AG04450 (cell line): ENCODE results near the gene B9D1. TPM values are rescaled to one million over a fixed set of nuclear protein-coding genes. Genes with fewer than 3 reads are reported as not detected.
A peak's percentile ranks its signal among the peaks of the same experiment; 100 is the strongest.

Experiments
- CTCF ChIA-PET: fragments of 300-600, 350-600 bp; formaldehyde crosslinking; extraction: SDS; loops from one replicate; lab custom pipeline; 2022; ENCODE audit warnings: antibody characterized with exemption, inconsistent platforms; lab: Charles Lee
- POLR2A ChIA-PET: fragments of 350-600 bp; formaldehyde crosslinking; extraction: SDS; loops from one replicate; lab custom pipeline; 2021; ENCODE audit warnings: antibody characterized with exemption, inconsistent platforms; lab: Yijun Ruan, JAX
- DNase-seq: peaks from one replicate; pipeline ENCODE4 v3.0.0-alpha.2; 2011; ENCODE audit warnings: low read depth, low spot score
- H3K27ac ChIP-seq: one replicate; pipeline ENCODE4 v1.5.1; 2012; ENCODE audit warnings: low read depth, low read length, control low read depth
- H3K27me3 ChIP-seq: one replicate; pipeline ENCODE4 v1.6.0; 2012; ENCODE audit warnings: low read length; ENCODE audit not compliant: control insufficient read depth, insufficient read depth
- H3K4me3 ChIP-seq: 2 replicates; pipeline ENCODE4 v1.5.1; 2011; ENCODE audit warnings: mild to moderate bottlenecking, low read depth, low read length, control low read depth
- H3K9me3 ChIP-seq: 2 replicates; pipeline ENCODE4 v1.5.1; 2012; ENCODE audit warnings: low read length; ENCODE audit not compliant: control insufficient read depth, insufficient read depth
- polyA plus RNA-seq: library from polyadenylated mRNA; depleted of rRNA; stranded (reverse); fragments of >200 nt; gene quantifications from 2 replicates; pipeline ENCODE4 v1.2.3, GENCODE V29; 2011
- TF ChIP-seq, protein P1 (sequence below): IDR thresholded peaks from 2 replicates; pipeline ENCODE4 v1.5.1; 2011; ENCODE audit warnings: low read depth, low read length, control low read depth, inconsistent platforms

The B9D1 gene
- polyA plus RNA-seq, 1 experiment = 35.2 TPM

- POLR2A ChIA-PET = no interaction called here
- H3K9me3 ChIP-seq = no peaks in the 10 kb centered on the region; the same call in 1 of the 2 replicates
- DNase-seq = no peak
- H3K27ac ChIP-seq = no peak overlapping the region
- CTCF ChIA-PET = interaction anchor here (3.5 kb wide), 1 partner anchor 13 kb away, joined by 24 read pairs; the partner anchor contains the start of gene B9D1
- H3K4me3 ChIP-seq = no peak overlapping the region
- TF ChIP-seq, protein P1, sequence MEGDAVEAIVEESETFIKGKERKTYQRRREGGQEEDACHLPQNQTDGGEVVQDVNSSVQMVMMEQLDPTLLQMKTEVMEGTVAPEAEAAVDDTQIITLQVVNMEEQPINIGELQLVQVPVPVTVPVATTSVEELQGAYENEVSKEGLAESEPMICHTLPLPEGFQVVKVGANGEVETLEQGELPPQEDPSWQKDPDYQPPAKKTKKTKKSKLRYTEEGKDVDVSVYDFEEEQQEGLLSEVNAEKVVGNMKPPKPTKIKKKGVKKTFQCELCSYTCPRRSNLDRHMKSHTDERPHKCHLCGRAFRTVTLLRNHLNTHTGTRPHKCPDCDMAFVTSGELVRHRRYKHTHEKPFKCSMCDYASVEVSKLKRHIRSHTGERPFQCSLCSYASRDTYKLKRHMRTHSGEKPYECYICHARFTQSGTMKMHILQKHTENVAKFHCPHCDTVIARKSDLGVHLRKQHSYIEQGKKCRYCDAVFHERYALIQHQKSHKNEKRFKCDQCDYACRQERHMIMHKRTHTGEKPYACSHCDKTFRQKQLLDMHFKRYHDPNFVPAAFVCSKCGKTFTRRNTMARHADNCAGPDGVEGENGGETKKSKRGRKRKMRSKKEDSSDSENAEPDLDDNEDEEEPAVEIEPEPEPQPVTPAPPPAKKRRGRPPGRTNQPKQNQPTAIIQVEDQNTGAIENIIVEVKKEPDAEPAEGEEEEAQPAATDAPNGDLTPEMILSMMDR = no peak
- H3K27me3 ChIP-seq = no peaks in the 10 kb centered on the region
These were observed 13.2 kb upstream of the B9D1 start for GRCh38 chr17:19375732-19376131.

GRCh38 chr17:19374136-19374535 lies 11.6 kb upstream of the B9D1 start:
- Histone ChIP-seq H3K27ac (no peak overlapping the region), H3K9me3 (no peaks in the 10 kb centered on the region; the same call in 1 of the 2 replicates), H3K27me3 (no peaks in the 10 kb centered on the region), H3K4me3 (no peak overlapping the region)
- TF ChIP-seq, protein P1 = no peak
- CTCF ChIA-PET = interaction anchor here (0.8 to 2.0 kb wide), 3 partner anchors 11 to 388 kb away, joined by 3 to 10 read pairs (median 5); partner anchors contain the start of gene B9D1
- DNase-seq = no peak
- POLR2A ChIA-PET = no interaction called here

GRCh38 chr17:19372866-19373504 lies 10.5 kb upstream of the B9D1 start:
- H3K27me3 ChIP-seq = no peaks in the 10 kb centered on the region
- ChIA-PET POLR2A (no interaction called here), CTCF (interaction anchor here (1.1 to 2.0 kb wide), 2 partner anchors 10 kb away, joined by 3 to 10 read pairs; partner anchors contain the start of gene B9D1)
- DNase-seq = no peak
- H3K4me3 ChIP-seq = no peak overlapping the region
- H3K27ac ChIP-seq = peak overlapping the region; percentile 11
- H3K9me3 ChIP-seq = no peaks in the 10 kb centered on the region; the same call in 1 of the 2 replicates
- TF ChIP-seq, protein P1 = no peak

DNA sequence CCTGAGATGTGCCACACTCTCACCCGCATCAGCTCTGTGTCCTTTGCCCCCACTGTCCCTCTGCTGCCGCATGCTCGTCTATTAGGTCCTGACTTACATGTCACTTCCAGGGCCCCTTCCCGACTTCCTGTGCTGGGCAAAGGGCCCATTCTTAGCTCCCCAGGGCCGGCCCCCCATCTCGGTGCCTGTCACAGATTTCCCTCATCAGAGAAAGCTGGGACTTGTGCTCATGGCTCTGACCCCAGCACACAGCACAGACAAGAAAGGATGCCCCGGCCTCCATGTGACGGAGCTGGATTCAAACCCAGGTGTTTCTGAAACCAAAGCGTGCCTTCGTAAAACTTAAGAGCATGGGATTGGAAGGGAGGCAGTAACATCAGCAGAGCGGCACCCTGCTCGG lies 9.9 kb upstream of the B9D1 start:
- no peak overlapping the region for H3K27ac ChIP-seq
- H3K27me3 ChIP-seq = no peaks in the 10 kb centered on the region
- no peak overlapping the region for H3K4me3 ChIP-seq
- POLR2A ChIA-PET = no interaction called here
- CTCF ChIA-PET = interaction anchor here (1.1 kb wide), 1 partner anchor 10 kb away, joined by 3 read pairs; the partner anchor contains the start of gene B9D1
- TF ChIP-seq, protein P1 = no peak
- no peaks in the 10 kb centered on the region; the same call in 1 of the 2 replicates for H3K9me3 ChIP-seq
- no peak for DNase-seq

- H3K4me3 ChIP-seq = no peak overlapping the region
- TF ChIP-seq, protein P1 = no peak
- no peak for DNase-seq
- ChIA-PET POLR2A (no interaction called here), CTCF (interaction anchor here (1.1 kb wide), 1 partner anchor 9 kb away, joined by 3 read pairs; the partner anchor contains the start of gene B9D1)
- H3K9me3 ChIP-seq = no peaks in the 10 kb centered on the region
- H3K27me3 ChIP-seq = no peaks in the 10 kb centered on the region
- H3K27ac ChIP-seq = no peak overlapping the region
These were observed 9.5 kb upstream of the B9D1 start for GRCh38 chr17:19372011-19372370.
